ELR (cell line): Measurements from ENCODE around the gene HLA-DMA.
A peak's percentile ranks its signal among the peaks of the same experiment; 100 is the strongest.
"Not testable (repeated sequence)": the region's sequence is repeated elsewhere in the genome, so short reads cannot be mapped to it uniquely, and the experiment has no call there.

Source experiments
- DNase-seq: peaks from one replicate; pipeline ENCODE4 v3.0.0-alpha.2; 2015; ENCODE audit warnings: low read depth

HLA-DMA gene

GRCh38 chr6:32954986-32955802 is 2.3 kb upstream of the HLA-DMA start:
- peak; percentile 33 for DNase-seq

GRCh38 chr6:32954267-32954666 is 1.4 kb upstream of the HLA-DMA start:
- no peak for DNase-seq

- DNase-seq, result no peak
Observed at GRCh38 chr6:32953775-32954174, 878 bp upstream of the HLA-DMA start.

GRCh38 chr6:32950449-32950848 is 2.4 kb downstream of the HLA-DMA start:
- no peak for DNase-seq

- DNase-seq, result no peak
Observed at GRCh38 chr6:32950010-32950409, 2.9 kb downstream of the HLA-DMA start.

- no peak for DNase-seq
Observed at GRCh38 chr6:32949113-32949512, 3.8 kb downstream of the HLA-DMA start.

GRCh38 chr6:32947552-32948465 is 5.1 kb downstream of the HLA-DMA start:
- peak; percentile 68 for DNase-seq

GRCh38 chr6:32946893-32947292 is 6.0 kb downstream of the HLA-DMA start:
- DNase-seq, result no peak

- no peak for DNase-seq
Observed at GRCh38 chr6:32945953-32946352, 6.9 kb downstream of the HLA-DMA start.

- DNase-seq, result no peak
Observed at GRCh38 chr6:32945108-32945760, 7.7 kb downstream of the HLA-DMA start.

GRCh38 chr6:32943864-32944649 is 8.8 kb downstream of the HLA-DMA start:
- DNase-seq, result no peak

- DNase-seq, result not testable (repeated sequence)
Observed at GRCh38 chr6:32942555-32943123, 10.3 kb downstream of the HLA-DMA start.

GRCh38 chr6:32941214-32941768 is 11.6 kb downstream of the HLA-DMA start:
- DNase-seq, result no peak

- peak; percentile 81 for DNase-seq
Observed at GRCh38 chr6:32940656-32941213, 12.2 kb downstream of the HLA-DMA start, which contains the start of gene HLA-DMB. Gene HLA-DMB, minus strand, starts transcription at chr6:32941028. Its CDS starts 221 bp downstream, at chr6:32940807.

- no peak for DNase-seq
Observed at GRCh38 chr6:32938494-32938893, 14.4 kb downstream of the HLA-DMA start.

- no peak for DNase-seq
Observed at GRCh38 chr6:32937230-32937633, 15.7 kb downstream of the HLA-DMA start.

GRCh38 chr6:32936239-32937152 is 16.4 kb downstream of the HLA-DMA start:
- DNase-seq, result no peak

- DNase-seq, result no peak
Observed at GRCh38 chr6:32935551-32936238, 17.2 kb downstream of the HLA-DMA start.

GRCh38 chr6:32933661-32934085 is 19.2 kb downstream of the HLA-DMA start:
- DNase-seq, result peak; percentile 82
